HG03354 (cell line): ENCODE data around the gene PPL.
"Not testable (repeated sequence)": the region's sequence is repeated elsewhere in the genome, so short reads cannot be mapped to it uniquely, and the experiment has no call there.

Experiments used
- ATAC-seq: cut with Tn5 transposase; IDR thresholded peaks from one replicate; pipeline ENCODE4 v1.9.1; 2021; ENCODE audit warnings: mild to moderate bottlenecking; ENCODE audit not compliant: unreplicated experiment, poor library complexity, severe bottlenecking

PPL gene

GRCh38 chr16:4937782-4938682 is 1.1 kb upstream of the PPL start:
- ATAC-seq, result no peak

- ATAC-seq, result no peak
These were observed 562 bp downstream of the PPL start for GRCh38 chr16:4936181-4936990.

- ATAC-seq, result no peak
These were observed 1.6 kb downstream of the PPL start for GRCh38 chr16:4935241-4935855.

GRCh38 chr16:4934591-4934990 is 2.4 kb downstream of the PPL start:
- no peak for ATAC-seq

GRCh38 chr16:4933871-4934395 is 3.0 kb downstream of the PPL start:
- ATAC-seq, result no peak

- no peak for ATAC-seq
These were observed 3.5 kb downstream of the PPL start for GRCh38 chr16:4933433-4933832.

GRCh38 chr16:4931381-4931780 is 5.6 kb downstream of the PPL start:
- ATAC-seq, result no peak

- ATAC-seq, result not testable (repeated sequence)
These were observed 7.3 kb downstream of the PPL start for GRCh38 chr16:4929619-4930018.

- ATAC-seq, result no peak
These were observed 8.7 kb downstream of the PPL start for GRCh38 chr16:4928227-4928626.

- no peak for ATAC-seq
These were observed 9.3 kb downstream of the PPL start for GRCh38 chr16:4927661-4928060.

- ATAC-seq, result no peak
These were observed 10.0 kb downstream of the PPL start for GRCh38 chr16:4926928-4927327.

- no peak for ATAC-seq
These were observed 11.2 kb downstream of the PPL start for GRCh38 chr16:4925791-4926190.

GRCh38 chr16:4925293-4925607 is 11.7 kb downstream of the PPL start:
- ATAC-seq, result no peak

- ATAC-seq, result no peak
These were observed 12.2 kb downstream of the PPL start for GRCh38 chr16:4924593-4925292.

GRCh38 chr16:4923853-4924252 is 13.1 kb downstream of the PPL start:
- no peak for ATAC-seq

- ATAC-seq, result no peak
These were observed 14.1 kb downstream of the PPL start for GRCh38 chr16:4922721-4923342.

GRCh38 chr16:4920826-4921225 is 16.1 kb downstream of the PPL start:
- no peak for ATAC-seq

GRCh38 chr16:4918781-4919251 is 18.1 kb downstream of the PPL start:
- ATAC-seq, result no peak

- no peak for ATAC-seq
These were observed 19.8 kb downstream of the PPL start for GRCh38 chr16:4917117-4917516.
